Upper lobe of left lung (tissue), 6 donors: ENCODE data around the gene UBE2E2. TPM values are rescaled to one million over a fixed set of nuclear protein-coding genes. Genes with fewer than 3 reads are reported as not detected.

Experiments
- ATAC-seq, 2 donors: fragments of 200-7000 bp; cut with Tn5 transposase; one replicate each; pipeline ENCODE4 v1.9.1; 2022; ENCODE audit warnings: mild to moderate bottlenecking in 2 of 2, moderate library complexity in 2 of 2; ENCODE audit not compliant: low FRiP score in 2 of 2
- DNase-seq, 2 donors: peaks; one replicate each; pipeline ENCODE4 v3.0.0-alpha.2; 2019 to 2020
- H3K27ac ChIP-seq, 4 donors: fragments of 200-600 bp; sonication (generic); one replicate each; pipeline ENCODE4 v1.5.1; 2016 to 2019
- H3K27me3 ChIP-seq, 4 donors: fragments of 200-600 bp; sonication (generic); one replicate each; pipeline ENCODE4 v1.5.1; 2017 to 2019
- H3K36me3 ChIP-seq, 4 donors: fragments of 200-600 bp; sonication (generic); one replicate each; pipeline ENCODE4 v1.5.1; 2016 to 2019
- H3K4me1 ChIP-seq, 4 donors: fragments of 200-600 bp; sonication (generic); one replicate each; pipeline ENCODE4 v1.5.1; 2018 to 2019
- H3K4me3 ChIP-seq, 4 donors: fragments of 200-600 bp; sonication (generic); one replicate each; pipeline ENCODE4 v1.5.1; 2017 to 2019; ENCODE audit warnings: mild to moderate bottlenecking in 2 of 4, moderate library complexity in 1 of 4
- H3K9me3 ChIP-seq, 4 donors: fragments of 200-600 bp; sonication (generic); one replicate each; pipeline ENCODE4 v1.5.1; 2018 to 2019
- EP300 ChIP-seq, 4 donors: sonication (generic); formaldehyde crosslinking; IDR thresholded peaks; one replicate each; pipeline ENCODE4 v1.5.1; 2017; ENCODE audit warnings: antibody characterized with exemption in 4 of 4, control low read depth in 2 of 4
- POLR2A ChIP-seq, 4 donors: fragments of 450-650 bp; IDR thresholded peaks; one replicate each; pipeline ENCODE4 v1.5.1; 2016 to 2017; ENCODE audit warnings: antibody characterized with exemption in 4 of 4, mild to moderate bottlenecking in 2 of 4
- POLR2AphosphoS5 ChIP-seq, 2 donors: sonication (generic); formaldehyde crosslinking; IDR thresholded peaks; one replicate each; pipeline ENCODE4 v1.5.1; 2017; ENCODE audit warnings: antibody characterized with exemption in 2 of 2
- WGBS, 2 donors: methylation state at CpG; one replicate each; pipeline ENCODE4 v1.1.5; 2017 to 2018; 5-methylcytosine and 5-hydroxymethylcytosine counted together
- total RNA-seq, 6 donors: library from RNA; depleted of rRNA in 4 of 6; stranded (reverse); fragments of >200 nt in 4 of 6; gene quantifications; one replicate each; pipeline versions ENCODE4 v1.1.0 to v1.2.1, GENCODE V29; 2016 to 2021
- TF ChIP-seq, protein P1 (sequence below), 6 experiments: fragments of 450-650 bp in 4 of 6; fragments of 200-600 bp in 2 of 6; sonication (generic) in 2 of 6; IDR thresholded peaks; one replicate each; pipeline ENCODE4 v1.5.1; 2016 to 2019; ENCODE audit warnings: antibody characterized with exemption in 6 of 6
- donor health status: DM: no; HTN: no; CAD: no; lungs with moderate emphysema.
- donor health status: DM: no; HTN: yes; CAD: no; lungs with severe emphysema.

Gene UBE2E2
- total RNA-seq, 6 donors from 2014 or later: 18.3 to 61.5 (median 41.9) TPM

- H3K4me3 ChIP-seq: no peak overlapping the region
- DNase-seq: no peak
- H3K9me3 ChIP-seq: no peaks in the 10 kb centered on the region
- H3K27me3 ChIP-seq: no peaks in the 10 kb centered on the region
- no peak overlapping the region for H3K27ac ChIP-seq
- TF ChIP-seq POLR2AphosphoS5 (IDR thresholded peaks at IDR 0.05) (no peak), POLR2A (IDR thresholded peaks at IDR 0.05) (no peak), EP300 (IDR thresholded peaks at IDR 0.05) (no peak)
- TF ChIP-seq, protein P1, sequence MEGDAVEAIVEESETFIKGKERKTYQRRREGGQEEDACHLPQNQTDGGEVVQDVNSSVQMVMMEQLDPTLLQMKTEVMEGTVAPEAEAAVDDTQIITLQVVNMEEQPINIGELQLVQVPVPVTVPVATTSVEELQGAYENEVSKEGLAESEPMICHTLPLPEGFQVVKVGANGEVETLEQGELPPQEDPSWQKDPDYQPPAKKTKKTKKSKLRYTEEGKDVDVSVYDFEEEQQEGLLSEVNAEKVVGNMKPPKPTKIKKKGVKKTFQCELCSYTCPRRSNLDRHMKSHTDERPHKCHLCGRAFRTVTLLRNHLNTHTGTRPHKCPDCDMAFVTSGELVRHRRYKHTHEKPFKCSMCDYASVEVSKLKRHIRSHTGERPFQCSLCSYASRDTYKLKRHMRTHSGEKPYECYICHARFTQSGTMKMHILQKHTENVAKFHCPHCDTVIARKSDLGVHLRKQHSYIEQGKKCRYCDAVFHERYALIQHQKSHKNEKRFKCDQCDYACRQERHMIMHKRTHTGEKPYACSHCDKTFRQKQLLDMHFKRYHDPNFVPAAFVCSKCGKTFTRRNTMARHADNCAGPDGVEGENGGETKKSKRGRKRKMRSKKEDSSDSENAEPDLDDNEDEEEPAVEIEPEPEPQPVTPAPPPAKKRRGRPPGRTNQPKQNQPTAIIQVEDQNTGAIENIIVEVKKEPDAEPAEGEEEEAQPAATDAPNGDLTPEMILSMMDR (IDR thresholded peaks at IDR 0.05): no peak
- H3K4me1 ChIP-seq: peaks cover 7 to 15% (median 9%) of the 10 kb centered on the region in 4 donors
- no peak for ATAC-seq
- WGBS, 2 donors: 57 to 66% methylated on average over 2 of the region's 2 CpGs
- H3K36me3 ChIP-seq: no peaks in the 10 kb centered on the region
Measured at GRCh38 chr3:23518441-23518840, 315.3 kb downstream of the UBE2E2 start.

GRCh38 chr3:23519314-23520208 is 316.4 kb downstream of the UBE2E2 start:
- DNase-seq (no peak), ATAC-seq (no peak)
- WGBS, 2 donors: 93 to 100% methylated on average over 4 of the region's 4 CpGs

GRCh38 chr3:23527326-23527725 is 324.2 kb downstream of the UBE2E2 start:
- H3K36me3 ChIP-seq: no peaks in the 10 kb centered on the region
- H3K4me1 ChIP-seq: no peaks in the 10 kb centered on the region
- H3K9me3 ChIP-seq: no peaks in the 10 kb centered on the region
- WGBS, 2 donors: 87 to 88% methylated on average over 2 of the region's 2 CpGs
- H3K4me3 ChIP-seq: no peak overlapping the region
- TF ChIP-seq POLR2AphosphoS5 (IDR thresholded peaks at IDR 0.05) (no peak), EP300 (IDR thresholded peaks at IDR 0.05) (no peak), POLR2A (IDR thresholded peaks at IDR 0.05) (no peak)
- TF ChIP-seq, protein P1 (IDR thresholded peaks at IDR 0.05): no peak
- DNase-seq (no peak), ATAC-seq (no peak)
- H3K27ac ChIP-seq: no peak overlapping the region
- H3K27me3 ChIP-seq: no peaks in the 10 kb centered on the region

More at GRCh38 chr3:23519314-23520208, 316.4 kb downstream of the UBE2E2 start:
- no peaks in the 10 kb centered on the region for H3K36me3 ChIP-seq
- H3K27ac ChIP-seq: no peak overlapping the region
- no peak overlapping the region for H3K4me3 ChIP-seq
- no peaks in the 10 kb centered on the region for H3K27me3 ChIP-seq
- H3K9me3 ChIP-seq: no peaks in the 10 kb centered on the region
- peaks cover 7 to 15% (median 9%) of the 10 kb centered on the region in 4 donors for H3K4me1 ChIP-seq
- no peak for TF ChIP-seq POLR2A (IDR thresholded peaks at IDR 0.05)
- TF ChIP-seq, protein P1 (IDR thresholded peaks at IDR 0.05): no peak
- TF ChIP-seq POLR2AphosphoS5 (IDR thresholded peaks at IDR 0.05): no peak
- TF ChIP-seq EP300 (IDR thresholded peaks at IDR 0.05): no peak

- ATAC-seq (no peak), DNase-seq (peak in 1 of 2 donors; percentile 3)
- H3K9me3 ChIP-seq: no peaks in the 10 kb centered on the region
- no peaks in the 10 kb centered on the region for H3K36me3 ChIP-seq
- no peak overlapping the region for H3K27ac ChIP-seq
- H3K4me3 ChIP-seq: no peak overlapping the region
- TF ChIP-seq EP300 (IDR thresholded peaks at IDR 0.05) (no peak), POLR2A (IDR thresholded peaks at IDR 0.05) (no peak), POLR2AphosphoS5 (IDR thresholded peaks at IDR 0.05) (no peak)
- TF ChIP-seq, protein P1 (IDR thresholded peaks at IDR 0.05): no peak
- WGBS, 2 donors: 95 to 96% methylated on average over 11 of the region's 11 CpGs
- H3K27me3 ChIP-seq: no peaks in the 10 kb centered on the region
- no peaks in the 10 kb centered on the region for H3K4me1 ChIP-seq
Measured at GRCh38 chr3:23533596-23533995, 330.5 kb downstream of the UBE2E2 start.
